ENCODE measurements around the gene ZSCAN10. TPM values are rescaled to one million over a fixed set of nuclear protein-coding genes. Genes with fewer than 3 reads are reported as not detected.

The ZSCAN10 gene
- total and polyA plus RNA-seq, 8 donors, result not detected

GRCh38 chr16:3119701-3120408, 20.8 kb upstream of the ZSCAN10 start:
- no peaks in the 10 kb centered on the region for H3K9me3 ChIP-seq
- peaks cover 26 to 61% (median 59%) of the 10 kb centered on the region in 4 donors for H3K36me3 ChIP-seq
- TF ChIP-seq EP300 (IDR thresholded peaks at IDR 0.05) (no peak), CTCF (IDR thresholded peaks at IDR 0.05) (no peak), POLR2AphosphoS5 (IDR thresholded peaks at IDR 0.05) (no peak), POLR2A (IDR thresholded peaks at IDR 0.05) (no peak)
- no peak overlapping the region for H3K4me3 ChIP-seq
- 94 to 96% (median 95%) methylated on average over 47 to 57 of the region's 57 CpGs for WGBS, 5 donors
- no peak overlapping the region for H3K27ac ChIP-seq
- DNase-seq, result no peak
- H3K27me3 ChIP-seq, result no peaks in the 10 kb centered on the region
- intact Hi-C loops (cut with DNase I; ENCODE audit: low total_unique reads), result no loop called here
- peaks cover 6 to 16% (median 14%) of the 10 kb centered on the region in 4 donors for H3K4me1 ChIP-seq

GRCh38 chr16:3119286-3119685, 20.2 kb upstream of the ZSCAN10 start:
- 90 to 99% (median 96%) methylated on average over 16 to 33 of the region's 33 CpGs for whole genome bisulfite sequencing, 5 donors

GRCh38 chr16:3118846-3119245, 19.8 kb upstream of the ZSCAN10 start:
- no peak for DNase-seq

More at GRCh38 chr16:3119286-3119685, 20.2 kb upstream of the ZSCAN10 start:
- no peaks in the 10 kb centered on the region for H3K9me3 ChIP-seq
- H3K36me3 ChIP-seq, result peaks cover 26 to 67% (median 64%) of the 10 kb centered on the region in 4 donors
- no peaks in the 10 kb centered on the region for H3K27me3 ChIP-seq
- TF ChIP-seq POLR2AphosphoS5 (IDR thresholded peaks at IDR 0.05) (no peak), CTCF (IDR thresholded peaks at IDR 0.05) (no peak), POLR2A (IDR thresholded peaks at IDR 0.05) (no peak), EP300 (IDR thresholded peaks at IDR 0.05) (no peak)
- no peak overlapping the region for H3K4me3 ChIP-seq
- intact Hi-C loops (cut with DNase I; ENCODE audit: low total_unique reads), result no loop called here
- H3K4me1 ChIP-seq, result peaks cover 9 to 21% (median 15%) of the 10 kb centered on the region in 4 donors
- no peak overlapping the region for H3K27ac ChIP-seq
- no peak for DNase-seq

More at GRCh38 chr16:3118846-3119245, 19.8 kb upstream of the ZSCAN10 start:
- 90 to 96% (median 94%) methylated on average over 18 to 20 of the region's 20 CpGs for WGBS, 5 donors
- H3K27ac ChIP-seq, result no peak overlapping the region
- H3K4me1 ChIP-seq, result peaks cover 13 to 23% (median 17%) of the 10 kb centered on the region in 4 donors
- no peak overlapping the region for H3K4me3 ChIP-seq
- no peak for TF ChIP-seq POLR2AphosphoS5 (IDR thresholded peaks at IDR 0.05)
- no peak for TF ChIP-seq CTCF (IDR thresholded peaks at IDR 0.05)
- TF ChIP-seq POLR2A (IDR thresholded peaks at IDR 0.05), result no peak
- no peak for TF ChIP-seq EP300 (IDR thresholded peaks at IDR 0.05)
- peaks cover 26 to 67% (median 65%) of the 10 kb centered on the region in 4 donors for H3K36me3 ChIP-seq
- intact Hi-C loops (cut with DNase I; ENCODE audit: low total_unique reads), result no loop called here
- no peaks in the 10 kb centered on the region for H3K9me3 ChIP-seq
- H3K27me3 ChIP-seq, result no peaks in the 10 kb centered on the region
